ENCODE measurements around the gene MYO16. TPM values are rescaled to one million over a fixed set of nuclear protein-coding genes. Genes with fewer than 3 reads are reported as not detected.

Gene MYO16
- total and polyA plus RNA-seq, 4 experiments from 2014 or later: 0.54 to 14.9 (median 6.3) TPM

DNA sequence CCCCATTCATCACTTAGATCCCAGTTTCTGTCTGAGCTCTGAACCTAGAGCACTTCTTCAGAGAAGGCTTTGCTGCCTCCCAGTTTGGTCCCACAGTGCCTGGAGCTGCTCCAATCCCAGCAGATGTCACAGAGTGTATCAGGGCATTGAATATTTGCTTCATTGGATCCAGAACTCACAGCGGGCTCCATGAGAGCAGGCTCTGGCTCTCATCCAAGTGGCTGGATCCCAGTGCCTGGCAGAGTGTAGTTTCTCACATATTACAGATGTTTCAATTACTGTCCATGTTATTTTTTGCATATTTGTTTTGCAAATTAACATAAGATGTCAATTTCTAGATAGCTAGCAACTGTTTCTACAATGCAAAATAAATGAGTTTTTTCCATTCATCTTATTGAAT, 50.6 kb downstream of the MYO16 start:
- H3K4me3 ChIP-seq (ENCODE audit: low read length in 2 of 2): no peak overlapping the region
- H3K4me1 ChIP-seq (ENCODE audit: insufficient read depth, low read length): no peaks in the 10 kb centered on the region
- no peaks in the 10 kb centered on the region for H3K36me3 ChIP-seq (ENCODE audit: insufficient read depth, low read length)
- Mint-ChIP-seq H3K9me3 (no peaks in the 10 kb centered on the region), H3K4me1 (no peaks in the 10 kb centered on the region), H3K4me3 (no peak overlapping the region), H3K36me3 (no peaks in the 10 kb centered on the region), H3K27me3 (peaks cover 3% of the 10 kb centered on the region in 2 donors), H3K27ac (no peak overlapping the region)
- H3K9me3 ChIP-seq (ENCODE audit: control insufficient read depth in 1 of 2, low read length in 2 of 2): no peaks in the 10 kb centered on the region
- DNase-seq: no peak
- ChIA-PET POLR2A (ENCODE audit: partially characterized antibody) (no interaction called here), CTCF (ENCODE audit: partially characterized antibody) (no interaction called here)
- H3K27ac ChIP-seq (ENCODE audit: low read depth, low read length): no peak overlapping the region
- intact Hi-C loops (cut with micrococcal nuclease): no loop called here
- no peaks in the 10 kb centered on the region for H3K27me3 ChIP-seq (ENCODE audit: insufficient read depth, low read length)

GRCh38 chr13:108681986-108682575, 52.7 kb downstream of the MYO16 start:
- CTCF ChIA-PET (ENCODE audit: partially characterized antibody): no interaction called here
- H3K4me3 Mint-ChIP-seq: no peak overlapping the region
- Histone ChIP-seq H3K4me1 (ENCODE audit: insufficient read depth, low read length) (no peaks in the 10 kb centered on the region), H3K9me3 (ENCODE audit: control insufficient read depth in 1 of 2, low read length in 2 of 2) (no peaks in the 10 kb centered on the region), H3K36me3 (ENCODE audit: insufficient read depth, low read length) (no peaks in the 10 kb centered on the region), H3K27ac (ENCODE audit: low read depth, low read length) (no peak overlapping the region), H3K4me3 (ENCODE audit: low read length in 2 of 2) (no peak overlapping the region), H3K27me3 (ENCODE audit: insufficient read depth, low read length) (no peaks in the 10 kb centered on the region)
- no peaks in the 10 kb centered on the region for H3K9me3 Mint-ChIP-seq
- H3K4me1 Mint-ChIP-seq: no peaks in the 10 kb centered on the region
- no peak for DNase-seq
- H3K36me3 Mint-ChIP-seq: no peaks in the 10 kb centered on the region
- POLR2A ChIA-PET (ENCODE audit: partially characterized antibody): no interaction called here
- H3K27me3 Mint-ChIP-seq: peaks cover 3% of the 10 kb centered on the region in 2 donors
- intact Hi-C loops (cut with micrococcal nuclease): no loop called here
- H3K27ac Mint-ChIP-seq: no peak overlapping the region

DNA sequence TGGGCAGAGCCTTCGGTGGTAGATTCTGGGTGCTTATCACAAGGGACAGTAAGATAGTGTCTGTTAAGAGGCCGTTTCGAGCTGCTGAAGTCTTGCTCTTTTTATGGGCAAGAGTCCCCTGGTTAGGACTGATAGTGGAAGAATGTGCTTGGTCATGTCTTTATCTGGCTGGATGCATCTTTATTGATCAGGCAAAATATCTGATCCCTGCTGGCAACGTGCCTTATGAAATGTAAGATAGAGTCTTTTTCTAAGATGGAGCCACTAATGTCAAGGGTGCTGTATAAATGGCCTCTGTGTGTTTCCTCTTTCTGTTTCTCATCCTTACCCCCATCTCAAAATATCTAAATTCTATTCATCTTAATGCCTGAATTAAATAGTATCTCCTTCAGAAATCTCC, 53.3 kb downstream of the MYO16 start:
- no peaks in the 10 kb centered on the region for H3K27me3 ChIP-seq (ENCODE audit: insufficient read depth, low read length)
- Mint-ChIP-seq H3K4me3 (no peak overlapping the region), H3K4me1 (no peaks in the 10 kb centered on the region), H3K36me3 (no peaks in the 10 kb centered on the region), H3K27ac (no peak overlapping the region), H3K9me3 (no peaks in the 10 kb centered on the region), H3K27me3 (peaks cover 3% of the 10 kb centered on the region in 2 donors)
- no peaks in the 10 kb centered on the region for H3K36me3 ChIP-seq (ENCODE audit: insufficient read depth, low read length)
- intact Hi-C loops (cut with micrococcal nuclease): no loop called here
- no peak overlapping the region for H3K27ac ChIP-seq (ENCODE audit: low read depth, low read length)
- no peak overlapping the region for H3K4me3 ChIP-seq (ENCODE audit: low read length in 2 of 2)
- H3K9me3 ChIP-seq (ENCODE audit: control insufficient read depth in 1 of 2, low read length in 2 of 2): no peaks in the 10 kb centered on the region
- DNase-seq: no peak
- no peaks in the 10 kb centered on the region for H3K4me1 ChIP-seq (ENCODE audit: insufficient read depth, low read length)
- CTCF ChIA-PET (ENCODE audit: partially characterized antibody): no interaction called here
- POLR2A ChIA-PET (ENCODE audit: partially characterized antibody): no interaction called here

DNA sequence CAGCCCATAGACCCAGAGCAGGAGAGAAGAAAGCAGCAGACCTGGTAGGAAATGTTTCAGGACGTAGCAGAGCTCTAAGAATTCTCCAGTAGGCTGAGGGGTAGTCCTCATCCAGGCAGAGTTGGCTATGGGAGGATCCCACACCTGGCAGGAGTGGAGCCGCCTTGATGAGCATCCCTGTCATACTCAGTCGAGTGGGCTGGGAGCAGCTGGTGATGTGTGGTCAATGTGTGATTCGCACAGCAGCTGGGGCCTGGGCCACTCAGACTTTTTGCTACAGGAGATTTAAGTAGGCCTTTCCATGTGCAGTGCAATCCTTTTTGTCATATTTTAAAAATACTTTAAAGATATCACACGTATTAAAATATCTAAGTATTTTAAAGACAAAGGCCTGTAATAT, 56.6 kb downstream of the MYO16 start:
- Mint-ChIP-seq H3K27ac (no peak overlapping the region), H3K36me3 (no peaks in the 10 kb centered on the region), H3K27me3 (no peaks in the 10 kb centered on the region), H3K9me3 (no peaks in the 10 kb centered on the region), H3K4me3 (no peak overlapping the region), H3K4me1 (no peaks in the 10 kb centered on the region)
- Histone ChIP-seq H3K4me1 (ENCODE audit: insufficient read depth, low read length) (no peaks in the 10 kb centered on the region), H3K9me3 (ENCODE audit: control insufficient read depth in 1 of 2, low read length in 2 of 2) (no peaks in the 10 kb centered on the region), H3K27ac (ENCODE audit: low read depth, low read length) (no peak overlapping the region), H3K36me3 (ENCODE audit: insufficient read depth, low read length) (no peaks in the 10 kb centered on the region), H3K27me3 (ENCODE audit: insufficient read depth, low read length) (no peaks in the 10 kb centered on the region), H3K4me3 (ENCODE audit: low read length in 2 of 2) (no peak overlapping the region)
- intact Hi-C loops (cut with micrococcal nuclease): no loop called here
- POLR2A ChIA-PET (ENCODE audit: partially characterized antibody): no interaction called here
- CTCF ChIA-PET (ENCODE audit: partially characterized antibody): no interaction called here
- no peak for DNase-seq

DNA sequence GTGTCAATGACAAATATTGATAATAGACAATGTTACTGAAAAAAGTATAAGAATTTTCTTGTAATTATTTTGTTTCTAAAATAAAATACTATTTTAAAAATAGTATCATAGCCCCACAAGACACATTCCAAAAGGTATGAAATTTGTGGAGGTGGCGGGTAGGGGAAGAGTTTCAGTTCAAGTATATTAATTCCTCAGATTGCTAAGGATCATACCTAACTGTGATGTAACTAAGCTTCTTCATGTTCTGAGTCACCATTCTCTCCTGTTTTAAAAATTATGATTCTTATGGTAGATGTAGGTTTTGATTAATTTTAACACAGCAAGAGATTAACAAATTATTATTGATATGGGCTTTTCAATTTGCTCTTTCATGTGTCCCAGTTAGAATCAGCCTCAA, 61.3 kb downstream of the MYO16 start:
- H3K4me3 Mint-ChIP-seq: no peak overlapping the region
- DNase-seq: no peak
- Histone ChIP-seq H3K36me3 (ENCODE audit: insufficient read depth, low read length) (no peaks in the 10 kb centered on the region), H3K9me3 (ENCODE audit: control insufficient read depth in 1 of 2, low read length in 2 of 2) (no peaks in the 10 kb centered on the region), H3K4me3 (ENCODE audit: low read length in 2 of 2) (no peak overlapping the region), H3K4me1 (ENCODE audit: insufficient read depth, low read length) (no peaks in the 10 kb centered on the region), H3K27ac (ENCODE audit: low read depth, low read length) (no peak overlapping the region), H3K27me3 (ENCODE audit: insufficient read depth, low read length) (no peaks in the 10 kb centered on the region)
- peaks cover 0 to 3% (median 0%) of the 10 kb centered on the region in 8 donors for H3K9me3 Mint-ChIP-seq
- H3K4me1 Mint-ChIP-seq: no peaks in the 10 kb centered on the region
- H3K27ac Mint-ChIP-seq: no peak overlapping the region
- ChIA-PET POLR2A (ENCODE audit: partially characterized antibody) (no interaction called here), CTCF (ENCODE audit: partially characterized antibody) (no interaction called here)
- intact Hi-C loops (cut with micrococcal nuclease): no loop called here
- no peaks in the 10 kb centered on the region for H3K27me3 Mint-ChIP-seq
- no peaks in the 10 kb centered on the region for H3K36me3 Mint-ChIP-seq

- no peak for DNase-seq
- intact Hi-C loops (cut with micrococcal nuclease): no loop called here
- Mint-ChIP-seq H3K36me3 (peaks cover 0 to 5% of the 10 kb centered on the region in 2 donors), H3K27ac (no peak overlapping the region), H3K9me3 (peaks cover 3 to 27% (median 25%) of the 10 kb centered on the region in 8 donors), H3K4me3 (no peak overlapping the region), H3K4me1 (no peaks in the 10 kb centered on the region), H3K27me3 (peaks cover 0 to 2% of the 10 kb centered on the region in 2 donors)
- no peak overlapping the region for H3K27ac ChIP-seq (ENCODE audit: low read depth, low read length)
- no peaks in the 10 kb centered on the region for H3K27me3 ChIP-seq (ENCODE audit: insufficient read depth, low read length)
- no peak overlapping the region for H3K4me3 ChIP-seq (ENCODE audit: low read length in 2 of 2)
- peaks cover 0 to 3% of the 10 kb centered on the region in 2 donors for H3K9me3 ChIP-seq (ENCODE audit: control insufficient read depth in 1 of 2, low read length in 2 of 2)
- ChIA-PET POLR2A (ENCODE audit: partially characterized antibody) (no interaction called here), CTCF (ENCODE audit: partially characterized antibody) (no interaction called here)
- H3K36me3 ChIP-seq (ENCODE audit: insufficient read depth, low read length): no peaks in the 10 kb centered on the region
- no peaks in the 10 kb centered on the region for H3K4me1 ChIP-seq (ENCODE audit: insufficient read depth, low read length)
Measured at GRCh38 chr13:108700422-108701170, 71.2 kb downstream of the MYO16 start.

GRCh38 chr13:108702171-108702570, 72.8 kb downstream of the MYO16 start:
- Histone ChIP-seq H3K9me3 (ENCODE audit: control insufficient read depth in 1 of 2, low read length in 2 of 2) (peaks cover 0 to 3% of the 10 kb centered on the region in 2 donors), H3K27me3 (ENCODE audit: insufficient read depth, low read length) (no peaks in the 10 kb centered on the region), H3K4me3 (ENCODE audit: low read length in 2 of 2) (no peak overlapping the region), H3K36me3 (ENCODE audit: insufficient read depth, low read length) (no peaks in the 10 kb centered on the region), H3K4me1 (ENCODE audit: insufficient read depth, low read length) (no peaks in the 10 kb centered on the region), H3K27ac (ENCODE audit: low read depth, low read length) (no peak overlapping the region)
- peaks cover 0 to 3% of the 10 kb centered on the region in 2 donors for H3K27me3 Mint-ChIP-seq
- DNase-seq: no peak
- intact Hi-C loops (cut with micrococcal nuclease): no loop called here
- H3K4me3 Mint-ChIP-seq: no peak overlapping the region
- H3K27ac Mint-ChIP-seq: no peak overlapping the region
- ChIA-PET CTCF (ENCODE audit: partially characterized antibody) (no interaction called here), POLR2A (ENCODE audit: partially characterized antibody) (no interaction called here)
- H3K9me3 Mint-ChIP-seq: peaks cover 3 to 26% (median 24%) of the 10 kb centered on the region in 8 donors
- H3K36me3 Mint-ChIP-seq: peaks cover 0 to 5% of the 10 kb centered on the region in 2 donors
- H3K4me1 Mint-ChIP-seq: no peaks in the 10 kb centered on the region

Measured in CD4-positive, alpha-beta memory T cell (primary cell).